ENCODE results near the gene LAMA1. TPM values are rescaled to one million over a fixed set of nuclear protein-coding genes. Genes with fewer than 3 reads are reported as not detected.

Gene LAMA1
- total and polyA plus RNA-seq, 2 donors (not counting 3 experiments of a cell fraction or from before 2014, with no cell fraction given): 0.04 TPM; not detected in 1

DNA sequence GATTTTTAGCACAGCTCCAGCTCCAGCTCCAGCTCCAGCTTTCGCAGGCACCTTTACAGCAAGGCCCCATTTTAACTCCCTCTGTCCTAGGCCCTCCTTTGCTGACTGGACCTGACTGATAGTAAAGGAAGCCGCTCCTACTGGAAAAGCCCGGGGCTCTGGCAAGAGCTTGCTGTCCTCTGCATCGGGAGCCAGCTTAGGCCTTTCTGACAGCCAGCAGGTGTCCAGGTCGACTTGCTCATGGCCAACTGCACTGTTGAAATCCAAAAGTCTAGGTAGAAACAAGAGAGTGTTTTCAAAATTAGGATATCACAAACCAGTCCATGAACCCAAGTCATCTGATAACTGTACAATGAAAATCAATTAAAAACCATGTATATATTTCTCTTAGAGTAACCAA lies 161.1 kb downstream of the LAMA1 start:
- no peaks in the 10 kb centered on the region for H4K20me1 ChIP-seq (replicated peaks; ENCODE audit: control insufficient read depth, extremely low read depth, insufficient read depth, low read length)
- no peaks in the 10 kb centered on the region for H3K9me1 ChIP-seq (replicated peaks; ENCODE audit: control insufficient read depth, extremely low read depth, insufficient read depth, low read length)
- H3K79me2 ChIP-seq (ENCODE audit: control insufficient read depth, insufficient read depth, low read length): no peaks in the 10 kb centered on the region
- ChIA-PET POLR2A (no interaction called here), CTCF (no interaction called here)
- H3K27me3 ChIP-seq (ENCODE audit: control insufficient read depth in 2 of 2, insufficient read depth in 2 of 2, low read length in 2 of 2): no peaks in the 10 kb centered on the region
- intact Hi-C loops (cut with micrococcal nuclease): no loop called here
- H3K4me2 ChIP-seq (ENCODE audit: insufficient read depth, low read length): no peak overlapping the region
- no peak overlapping the region for H3K4me3 ChIP-seq (replicated peaks in 1 of 3; ENCODE audit: insufficient read depth in 1 of 3, low read depth in 1 of 3, low read length in 3 of 3)
- TF ChIP-seq EZH2 (IDR thresholded peaks at IDR 0.05; ENCODE audit: borderline replicate concordance, low read depth, low read length, severe bottlenecking) (no peak), POLR2A (IDR thresholded peaks at IDR 0.05; ENCODE audit: low read depth, low read length) (no peak), MYC (IDR thresholded peaks at IDR 0.05; ENCODE audit: low read depth, low read length) (no peak), POLR2AphosphoS5 (IDR thresholded peaks at IDR 0.05; ENCODE audit: insufficient read depth, low read depth, low read length) (no peak), FOS (IDR thresholded peaks at IDR 0.05; ENCODE audit: borderline replicate concordance, insufficient read depth, low read length) (no peak)
- TF ChIP-seq, protein P1, sequence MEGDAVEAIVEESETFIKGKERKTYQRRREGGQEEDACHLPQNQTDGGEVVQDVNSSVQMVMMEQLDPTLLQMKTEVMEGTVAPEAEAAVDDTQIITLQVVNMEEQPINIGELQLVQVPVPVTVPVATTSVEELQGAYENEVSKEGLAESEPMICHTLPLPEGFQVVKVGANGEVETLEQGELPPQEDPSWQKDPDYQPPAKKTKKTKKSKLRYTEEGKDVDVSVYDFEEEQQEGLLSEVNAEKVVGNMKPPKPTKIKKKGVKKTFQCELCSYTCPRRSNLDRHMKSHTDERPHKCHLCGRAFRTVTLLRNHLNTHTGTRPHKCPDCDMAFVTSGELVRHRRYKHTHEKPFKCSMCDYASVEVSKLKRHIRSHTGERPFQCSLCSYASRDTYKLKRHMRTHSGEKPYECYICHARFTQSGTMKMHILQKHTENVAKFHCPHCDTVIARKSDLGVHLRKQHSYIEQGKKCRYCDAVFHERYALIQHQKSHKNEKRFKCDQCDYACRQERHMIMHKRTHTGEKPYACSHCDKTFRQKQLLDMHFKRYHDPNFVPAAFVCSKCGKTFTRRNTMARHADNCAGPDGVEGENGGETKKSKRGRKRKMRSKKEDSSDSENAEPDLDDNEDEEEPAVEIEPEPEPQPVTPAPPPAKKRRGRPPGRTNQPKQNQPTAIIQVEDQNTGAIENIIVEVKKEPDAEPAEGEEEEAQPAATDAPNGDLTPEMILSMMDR (IDR thresholded peaks at IDR 0.05; ENCODE audit: extremely low read depth in 1 of 2, insufficient read depth in 1 of 2, low read depth in 1 of 2, low read length in 2 of 2): no peak
- TF ChIP-seq, protein P2, sequence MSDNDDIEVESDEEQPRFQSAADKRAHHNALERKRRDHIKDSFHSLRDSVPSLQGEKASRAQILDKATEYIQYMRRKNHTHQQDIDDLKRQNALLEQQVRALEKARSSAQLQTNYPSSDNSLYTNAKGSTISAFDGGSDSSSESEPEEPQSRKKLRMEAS (IDR thresholded peaks at IDR 0.05; ENCODE audit: insufficient read depth, insufficient read length): no peak
- no peak for FAIRE-seq
- no peaks in the 10 kb centered on the region for H3K36me3 ChIP-seq (ENCODE audit: control insufficient read depth in 2 of 2, extremely low read depth in 1 of 2, insufficient read depth in 2 of 2, low read length in 2 of 2)
- no peak overlapping the region for H3K9ac ChIP-seq (replicated peaks; ENCODE audit: extremely low read depth, insufficient read depth, low read length)
- dilution Hi-C loops (cut with MboI; ENCODE audit: extremely low pct_ligation_motif_present, low sequenced_read_pairs): no loop called here
- BruUV-seq (replicated peaks): no TSS peak
- DNase-seq (ENCODE audit: low read depth, low spot score): no peak
- H2AFZ ChIP-seq (ENCODE audit: low read depth, low read length): no peak overlapping the region
- H3K9me3 ChIP-seq (replicated peaks; ENCODE audit: control insufficient read depth, insufficient read depth, low read length): no peaks in the 10 kb centered on the region
- no peaks in the 10 kb centered on the region for H3K4me1 ChIP-seq (ENCODE audit: control insufficient read depth, extremely low read depth, insufficient read depth, low read length)
- no peak overlapping the region for H3K27ac ChIP-seq (ENCODE audit: insufficient read depth, low read depth, low read length)

Data from endothelial cell of umbilical vein (primary cell).